WTC11 (cell line): ENCODE results near the gene BPNT1. TPM values are rescaled to one million over a fixed set of nuclear protein-coding genes. Genes with fewer than 3 reads are reported as not detected.

Experiments
- ATAC-seq: fragments of 200-7000 bp; cut with Tn5 transposase; 2 replicates; pipeline ENCODE4 v1.10.0; 2021; ENCODE audit warnings: mild to moderate bottlenecking, moderate library complexity
- CTCF ChIA-PET: fragments of 300-600 bp; sonication (Branson Sonifier 250); formaldehyde crosslinking; loops from one replicate; lab custom pipeline; 2021; ENCODE audit warnings: antibody characterized with exemption; lab: Charles Lee
- POLR2A ChIA-PET: fragments of 350-600 bp; sonication (Branson Sonifier 250); formaldehyde crosslinking; loops from one replicate; lab custom pipeline; 2021; ENCODE audit warnings: antibody characterized with exemption; lab: Charles Lee
- DNase-seq: peaks from one replicate; pipeline ENCODE4 v3.0.0; 2021; ENCODE audit warnings: low spot score
- H3K27ac Mint-ChIP-seq: 2 replicates; pipeline ENCODE4 v1.8.0; 2021; ENCODE audit warnings: mixed read lengths
- H3K27me3 Mint-ChIP-seq: 2 replicates; pipeline ENCODE4 v1.8.0; 2021; ENCODE audit warnings: low read depth, mild to moderate bottlenecking, moderate library complexity, mixed read lengths
- H3K36me3 Mint-ChIP-seq: 2 replicates; pipeline ENCODE4 v1.8.0; 2021; ENCODE audit warnings: mixed read lengths
- H3K4me1 Mint-ChIP-seq: 2 replicates; pipeline ENCODE4 v1.8.0; 2022; ENCODE audit warnings: mixed read lengths
- H3K4me3 Mint-ChIP-seq: 2 replicates; pipeline ENCODE4 v1.8.0; 2021; ENCODE audit warnings: mild to moderate bottlenecking, moderate library complexity, mixed read lengths
- H3K9me3 Mint-ChIP-seq: 2 replicates; pipeline ENCODE4 v1.8.0; 2021; ENCODE audit warnings: mixed read lengths
- CDX4 ChIP-seq: fragments of 250-450 bp; sonication (Bioruptor Pico); IDR thresholded peaks from 2 replicates; pipeline ENCODE4 v1.9.0; 2021; ENCODE audit warnings: moderate library complexity, mild to moderate bottlenecking, inconsistent platforms, borderline replicate concordance
- CREB1 ChIP-seq: sonication (generic); formaldehyde crosslinking; IDR thresholded peaks from 2 replicates; pipeline ENCODE4 v1.8.0; 2023; ENCODE audit warnings: mild to moderate bottlenecking, missing genetic modification reagents
- E2F4 ChIP-seq: sonication (generic); formaldehyde crosslinking; IDR thresholded peaks from 2 replicates; pipeline ENCODE4 v1.8.1; 2022; ENCODE audit warnings: low read depth, mild to moderate bottlenecking, moderate library complexity, missing genetic modification reagents, borderline replicate concordance
- ERG ChIP-seq: fragments of 250-450 bp; sonication (Bioruptor Pico); IDR thresholded peaks from 2 replicates; pipeline ENCODE4 v1.8.0; 2021; ENCODE audit warnings: mild to moderate bottlenecking
- GABPB1 ChIP-seq: sonication (generic); formaldehyde crosslinking; IDR thresholded peaks from 2 replicates; pipeline ENCODE4 v1.8.1; 2023; ENCODE audit warnings: mild to moderate bottlenecking, missing genetic modification reagents
- IRF1 ChIP-seq: sonication (generic); formaldehyde crosslinking; IDR thresholded peaks from 2 replicates; pipeline ENCODE4 v1.8.0; 2023; ENCODE audit warnings: missing genetic modification reagents
- MYBL2 ChIP-seq: sonication (generic); formaldehyde crosslinking; IDR thresholded peaks from 2 replicates; pipeline ENCODE4 v1.8.1; 2023; ENCODE audit warnings: mild to moderate bottlenecking, moderate library complexity, missing genetic modification reagents
- NR1H2 ChIP-seq: sonication (generic); formaldehyde crosslinking; IDR thresholded peaks from 2 replicates; pipeline ENCODE4 v1.9.0; 2021; ENCODE audit warnings: mild to moderate bottlenecking, moderate library complexity, missing genetic modification reagents
- NR2C2 ChIP-seq: sonication (generic); formaldehyde crosslinking; IDR thresholded peaks from 2 replicates; pipeline ENCODE4 v1.8.0; 2022; ENCODE audit warnings: mild to moderate bottlenecking, missing genetic modification reagents
- RELA ChIP-seq: sonication (generic); formaldehyde crosslinking; IDR thresholded peaks from 2 replicates; pipeline ENCODE4 v1.8.1; 2022; ENCODE audit warnings: missing genetic modification reagents, mild to moderate bottlenecking, borderline replicate concordance
- SP1 ChIP-seq: sonication (generic); formaldehyde crosslinking; conservative IDR thresholded peaks from 2 replicates; pipeline ENCODE4 v1.8.1; 2022; ENCODE audit warnings: missing genetic modification reagents
- TEAD1 ChIP-seq: sonication (generic); formaldehyde crosslinking; IDR thresholded peaks from 2 replicates; pipeline ENCODE4 v1.8.0; 2022; ENCODE audit warnings: mild to moderate bottlenecking, missing genetic modification reagents
- TP53 ChIP-seq: sonication (generic); formaldehyde crosslinking; IDR thresholded peaks from 2 replicates; pipeline ENCODE4 v1.8.1; 2023; ENCODE audit warnings: mild to moderate bottlenecking, missing genetic modification reagents
- USF1 ChIP-seq: sonication (generic); formaldehyde crosslinking; IDR thresholded peaks from 2 replicates; pipeline ENCODE4 v1.8.0; 2022; ENCODE audit warnings: mild to moderate bottlenecking, missing genetic modification reagents
- ZMAT4 ChIP-seq: fragments of 250-450 bp; sonication (Bioruptor Pico); IDR thresholded peaks from 2 replicates; pipeline ENCODE4 v1.9.0; 2021; ENCODE audit warnings: mild to moderate bottlenecking
- ZNF138 ChIP-seq: sonication (generic); formaldehyde crosslinking; conservative IDR thresholded peaks from 2 replicates; pipeline ENCODE4 v1.8.1; 2022; ENCODE audit warnings: mild to moderate bottlenecking, moderate library complexity, missing genetic modification reagents
- ZNF281 ChIP-seq: sonication (generic); formaldehyde crosslinking; IDR thresholded peaks from 2 replicates; pipeline ENCODE4 v1.8.0; 2023; ENCODE audit warnings: mild to moderate bottlenecking, missing genetic modification reagents
- ZNF317 ChIP-seq: sonication (generic); formaldehyde crosslinking; IDR thresholded peaks from 2 replicates; pipeline ENCODE4 v1.8.1; 2023; ENCODE audit warnings: low read depth, mild to moderate bottlenecking, moderate library complexity, missing genetic modification reagents, borderline replicate concordance
- ZNF416 ChIP-seq: fragments of 250-450 bp; sonication (Bioruptor Pico); IDR thresholded peaks from 2 replicates; pipeline ENCODE4 v1.9.0; 2021; ENCODE audit warnings: mild to moderate bottlenecking, inconsistent platforms
- ZNF532 ChIP-seq: fragments of 250-450 bp; sonication (Bioruptor Pico); IDR thresholded peaks from 2 replicates; pipeline ENCODE4 v1.9.0; 2021; ENCODE audit warnings: mild to moderate bottlenecking, borderline replicate concordance
- total RNA-seq: library from RNA; stranded (reverse); gene quantifications from 3 replicates; pipeline ENCODE4 v1.2.3, GENCODE V29; 2021

BPNT1 gene
- total RNA-seq, 1 experiment from 2014 or later, result 14.4 TPM

GRCh38 chr1:220089650-220090556, at the start of gene BPNT1 (continued):
- 0 out of 2 replicates have a peak, but pooled peaks have one; percentile 12 for TF ChIP-seq ZNF532 (CRISPR knock-in tag)
- TF ChIP-seq SP1 (CRISPR knock-in tag), result peak; percentile 84
- no peak for TF ChIP-seq TP53 (CRISPR knock-in tag)
- TF ChIP-seq USF1 (CRISPR knock-in tag), result peak; percentile 66; the same call in 1 of the 2 replicates
- no peak for TF ChIP-seq CREB1 (CRISPR knock-in tag)

GRCh38 chr1:220137019-220137786, 47.6 kb upstream of the BPNT1 start:
- DNase-seq, result no peak
- no peaks in the 10 kb centered on the region for H3K4me1 Mint-ChIP-seq
- POLR2A ChIA-PET, result no interaction called here

More at GRCh38 chr1:220137019-220137786, 47.6 kb upstream of the BPNT1 start:
- TF ChIP-seq ZNF416 (CRISPR knock-in tag), result no peak
- TF ChIP-seq IRF1 (CRISPR knock-in tag), result no peak
- no peak for TF ChIP-seq NR2C2 (CRISPR knock-in tag)
- TF ChIP-seq ZNF317 (CRISPR knock-in tag), result no peak
- no peak for TF ChIP-seq MYBL2 (CRISPR knock-in tag)
- no peak for TF ChIP-seq TEAD1
- no peak for TF ChIP-seq RELA (CRISPR knock-in tag)
- TF ChIP-seq GABPB1 (CRISPR knock-in tag), result no peak
- TF ChIP-seq NR1H2 (CRISPR knock-in tag), result no peak
- no peak for TF ChIP-seq E2F4 (CRISPR knock-in tag)
- TF ChIP-seq ZMAT4 (CRISPR knock-in tag), result no peak
- TF ChIP-seq ZNF138, result no peak
- TF ChIP-seq CDX4 (CRISPR knock-in tag), result no peak
- no peak for TF ChIP-seq CREB1 (CRISPR knock-in tag)
- no peak for TF ChIP-seq ERG (CRISPR knock-in tag)
- TF ChIP-seq ZNF281 (CRISPR knock-in tag), result no peak
- Mint-ChIP-seq H3K36me3 (peaks cover 68% of the 10 kb centered on the region), H3K4me3 (no peak overlapping the region), H3K27me3 (no peaks in the 10 kb centered on the region), H3K9me3 (no peaks in the 10 kb centered on the region), H3K27ac (no peak overlapping the region)
- no peak for ATAC-seq
- CTCF ChIA-PET, result interaction anchor here (1.0 kb wide), 1 partner anchor 24 kb away, joined by 4 read pairs; no protein-coding TSS in a partner anchor
